HG03060 (cell line): ENCODE data around the gene RRBP1.

ENCODE experiments used
- ATAC-seq: cut with Tn5 transposase; IDR thresholded peaks from one replicate; pipeline ENCODE4 v1.9.1; 2021; ENCODE audit warnings: low read depth, moderate number of reproducible peaks; ENCODE audit not compliant: unreplicated experiment

Gene RRBP1

DNA sequence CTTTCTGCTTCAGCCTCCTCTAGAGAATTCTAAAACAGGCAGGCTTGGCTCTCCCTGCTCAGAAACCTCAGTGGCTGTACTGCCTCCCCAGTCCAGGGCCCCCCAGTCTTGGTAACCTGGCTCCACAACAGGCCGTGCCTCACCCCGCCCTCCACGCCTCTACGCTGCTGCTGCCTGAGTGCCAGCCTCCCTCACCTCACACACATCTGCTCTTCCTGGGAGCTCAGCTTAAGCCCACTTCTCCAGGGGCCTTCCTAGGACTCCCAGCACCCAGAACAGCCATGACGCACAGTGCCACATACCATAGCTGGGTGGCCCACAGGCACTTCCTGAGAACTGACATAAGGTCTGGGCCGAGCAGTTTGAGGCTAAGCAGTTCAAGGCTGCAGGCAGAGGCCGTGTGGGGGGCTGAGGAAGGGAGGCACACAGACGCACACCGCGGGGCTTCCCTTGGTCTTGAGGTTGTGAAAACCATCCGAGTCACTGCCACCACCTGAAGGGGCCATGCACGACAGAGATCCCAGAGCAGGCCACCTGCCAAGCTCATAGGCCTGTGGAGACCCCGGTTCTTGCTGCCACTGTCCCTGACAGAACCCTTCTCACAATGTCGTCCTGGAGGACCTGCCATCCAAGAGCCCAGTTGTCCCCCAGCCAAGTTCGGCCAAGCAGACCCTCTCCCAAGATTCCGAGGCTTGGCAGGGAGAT is 69.6 kb downstream of the RRBP1 start:
- no peak for ATAC-seq

DNA sequence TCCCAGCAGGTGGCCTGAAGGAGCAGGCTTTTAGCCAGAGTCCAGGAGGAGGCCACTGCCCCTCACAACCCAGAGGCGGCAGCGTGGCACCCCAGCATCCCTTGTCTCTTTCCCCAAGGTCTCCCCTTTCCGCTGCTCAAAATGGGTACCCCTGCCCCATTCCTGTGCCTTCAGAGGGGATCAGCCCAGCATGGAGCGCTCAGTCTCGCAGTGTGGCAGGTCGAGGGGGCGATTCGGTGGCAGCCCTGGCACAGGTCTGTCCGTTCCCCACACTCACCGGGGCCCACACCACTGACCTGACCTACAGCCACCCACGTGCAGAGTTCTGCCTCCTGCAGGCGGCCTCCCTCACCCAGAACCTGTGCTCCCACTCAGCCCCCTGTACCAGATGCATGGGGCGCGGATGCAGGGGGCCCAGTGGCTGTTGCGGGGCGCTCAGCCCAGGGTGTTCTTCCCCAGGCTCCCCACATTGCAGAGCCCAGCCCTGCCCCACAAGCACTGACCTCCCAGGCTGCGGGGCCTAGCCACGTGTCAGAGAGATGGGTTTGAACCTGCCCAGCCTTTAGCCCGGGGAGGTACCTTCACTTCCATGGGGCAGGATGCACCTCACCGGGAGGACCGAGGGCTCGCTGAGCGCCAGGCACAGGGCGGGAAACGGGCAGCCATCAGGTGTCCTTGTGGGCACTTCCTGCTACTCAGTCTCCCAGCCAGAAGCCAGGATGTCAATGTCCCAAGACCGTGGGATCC is 70.3 kb downstream of the RRBP1 start:
- ATAC-seq: no peak

DNA sequence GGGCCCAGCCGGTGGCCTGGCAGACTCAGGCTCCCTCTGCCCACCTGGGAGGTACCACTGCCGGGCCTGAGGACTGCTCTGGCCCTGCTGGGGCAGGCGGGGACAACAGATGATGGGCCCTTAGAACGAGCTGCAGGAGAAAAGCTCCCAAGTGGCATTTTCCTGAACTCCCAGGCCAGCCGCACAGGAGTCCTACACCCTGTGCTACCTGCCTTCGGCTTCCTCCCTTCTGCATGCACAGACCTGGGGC is 70.8 kb downstream of the RRBP1 start:
- no peak for ATAC-seq

DNA sequence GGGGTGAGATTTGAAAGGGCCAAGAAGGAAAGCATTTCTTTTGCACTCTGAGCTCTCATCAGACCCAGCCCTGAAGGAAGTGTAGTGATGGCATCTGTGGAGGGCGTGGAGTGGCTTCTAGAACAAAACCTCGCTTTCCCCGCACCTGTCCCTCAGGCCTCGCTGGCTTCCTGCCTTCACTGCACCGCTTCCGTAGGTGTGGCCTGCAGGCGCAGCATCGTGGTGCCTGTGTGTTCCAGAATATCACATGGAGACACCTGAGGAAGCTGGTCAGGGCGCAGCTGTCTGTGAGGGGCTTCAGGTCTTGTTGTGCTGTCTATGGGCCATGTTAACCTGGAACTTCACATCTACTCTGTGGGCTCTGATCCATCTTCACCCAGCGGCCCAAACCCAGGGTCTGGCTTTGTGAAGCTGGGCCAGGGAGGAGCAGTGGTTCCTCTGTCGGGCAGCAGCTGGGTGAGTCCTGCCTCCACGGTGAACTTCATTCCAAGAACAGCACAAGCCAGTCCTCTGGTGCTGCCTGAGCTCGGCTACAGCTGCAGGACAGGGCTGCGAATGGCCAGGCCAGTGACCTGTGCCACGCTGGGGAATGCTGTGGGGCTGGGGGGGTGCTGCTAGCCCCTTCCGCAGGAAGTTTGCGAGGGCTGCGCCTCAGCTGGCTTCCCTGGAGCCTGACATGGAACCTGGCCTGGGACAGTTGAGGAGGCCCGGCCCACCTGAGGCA is 71.3 kb downstream of the RRBP1 start:
- no peak for ATAC-seq

DNA sequence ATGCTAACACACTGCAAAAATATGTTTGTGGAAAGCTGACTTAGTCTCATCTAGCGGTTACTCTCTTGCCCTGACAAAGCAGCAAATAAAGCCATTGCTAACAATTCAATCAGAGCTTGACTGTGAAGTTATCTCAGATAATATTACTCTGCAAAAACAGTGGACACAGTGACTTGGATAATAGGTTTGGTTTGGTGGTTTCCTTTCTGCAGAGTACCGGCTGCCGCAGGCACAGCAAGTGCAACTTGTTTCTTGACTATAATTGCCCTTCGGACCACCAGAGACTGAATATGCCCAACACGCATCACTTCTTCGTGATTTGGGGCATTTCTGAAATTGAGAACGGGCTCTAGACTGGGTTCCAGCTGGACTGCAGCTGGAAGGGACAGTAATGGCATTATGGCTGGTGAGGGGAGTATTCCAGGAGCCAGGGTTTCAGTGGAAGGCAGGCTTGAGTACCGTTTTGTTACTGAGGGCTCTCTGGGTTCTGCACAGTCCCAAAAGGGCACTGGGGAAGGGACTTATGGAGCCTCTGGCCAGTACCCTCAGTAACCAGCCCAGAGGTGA is 72.1 kb downstream of the RRBP1 start:
- no peak for ATAC-seq

DNA sequence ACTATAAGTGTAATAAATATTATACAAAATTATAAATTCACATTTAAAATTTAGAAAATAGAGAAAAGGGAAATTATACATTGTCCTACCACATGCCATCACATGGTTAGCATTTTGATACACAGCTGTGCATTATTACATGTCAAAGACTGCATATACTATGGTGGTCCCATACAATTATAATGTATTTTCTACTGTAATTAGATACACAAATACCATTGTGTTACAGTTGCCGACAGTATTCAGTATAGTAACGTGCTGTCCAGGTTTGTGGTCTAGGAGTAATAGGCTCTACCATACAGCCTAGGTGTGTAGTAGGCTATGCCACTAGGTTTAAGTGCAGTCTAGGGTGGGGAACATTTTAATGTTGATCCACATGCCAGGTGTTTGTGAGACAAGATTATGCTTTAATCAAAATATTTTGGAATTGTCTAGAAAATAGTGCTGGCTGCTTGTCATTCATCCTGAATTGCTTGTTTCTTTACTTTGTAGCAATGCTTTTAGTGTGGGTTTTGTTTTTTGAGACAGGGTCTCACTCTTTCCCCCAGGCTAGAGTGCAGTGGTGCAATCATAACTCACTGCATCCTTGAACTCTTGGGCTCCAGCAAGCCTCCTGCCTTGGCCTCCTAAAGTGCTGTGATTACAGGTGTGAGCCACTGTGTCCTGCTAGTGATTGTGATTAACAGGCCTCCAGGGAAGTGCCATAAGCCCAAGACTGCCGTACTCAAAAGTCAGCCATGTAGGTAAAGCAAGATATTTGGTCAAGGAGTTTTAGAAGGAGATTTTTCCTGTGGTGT is 73.1 kb downstream of the RRBP1 start:
- no peak for ATAC-seq

DNA sequence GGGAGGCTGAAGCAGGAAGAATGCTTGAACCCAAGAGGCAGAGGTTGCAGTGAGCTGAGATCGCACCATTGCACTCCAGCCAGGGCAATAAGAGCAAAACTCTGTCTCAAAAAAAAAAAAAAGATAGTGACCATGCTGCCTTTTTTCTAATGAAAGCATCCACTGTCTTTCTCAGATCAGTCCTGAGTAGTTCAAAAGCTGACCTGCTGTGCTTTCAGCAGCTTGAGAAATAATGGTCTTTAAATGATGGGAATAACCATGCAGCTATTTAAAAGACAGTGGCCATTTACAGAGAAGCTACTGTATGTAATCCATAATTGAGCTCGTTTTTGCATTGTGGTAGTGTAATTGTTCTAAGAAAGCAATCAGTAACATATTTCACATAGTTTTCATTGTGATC is 76.0 kb downstream of the RRBP1 start:
- no peak for ATAC-seq

DNA sequence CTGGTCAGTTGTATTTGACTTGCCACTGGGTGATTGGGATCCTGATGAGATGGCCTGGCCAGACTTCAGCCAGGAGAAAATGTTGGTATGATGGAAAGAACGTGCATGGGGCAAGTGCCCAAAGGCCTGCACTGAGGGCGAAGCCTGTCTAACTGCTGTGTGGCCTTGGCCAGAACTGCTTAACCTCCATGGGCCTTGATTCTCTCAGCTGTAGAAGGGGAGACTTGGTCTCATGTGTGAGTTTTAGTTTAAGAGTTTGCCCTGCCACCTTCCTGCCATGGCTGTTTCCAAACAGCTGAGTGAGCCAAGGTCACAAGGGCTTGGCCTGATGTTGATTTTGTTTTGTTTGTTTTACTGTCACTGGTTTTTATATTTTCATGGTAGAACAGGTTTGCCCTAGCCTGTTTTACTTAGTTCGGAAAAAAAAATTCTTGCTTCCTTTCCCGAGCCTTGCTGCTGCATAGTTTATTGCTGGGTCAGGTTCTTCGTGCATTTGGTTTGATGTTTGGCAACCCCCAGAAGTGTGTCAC is 76.8 kb downstream of the RRBP1 start:
- ATAC-seq: no peak

DNA sequence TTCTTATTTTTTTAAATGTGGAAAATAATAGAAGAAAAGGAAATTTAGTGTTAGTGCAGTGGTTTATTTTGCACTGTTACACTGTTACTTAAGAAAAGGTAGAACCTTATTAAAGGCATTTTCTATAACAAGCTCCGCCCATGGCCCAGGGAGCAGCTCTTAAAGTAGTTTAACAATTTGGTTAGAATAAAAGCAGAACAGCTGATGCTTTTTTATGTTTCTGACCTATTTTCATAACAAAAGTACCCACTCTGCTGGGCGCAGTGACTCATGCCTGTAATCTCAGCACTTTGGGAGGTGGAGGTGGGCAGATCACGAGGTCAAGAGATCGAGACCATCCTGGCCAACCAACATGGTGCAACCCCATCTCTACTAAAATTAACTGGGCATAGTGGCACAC is 79.5 kb downstream of the RRBP1 start:
- no peak for ATAC-seq

DNA sequence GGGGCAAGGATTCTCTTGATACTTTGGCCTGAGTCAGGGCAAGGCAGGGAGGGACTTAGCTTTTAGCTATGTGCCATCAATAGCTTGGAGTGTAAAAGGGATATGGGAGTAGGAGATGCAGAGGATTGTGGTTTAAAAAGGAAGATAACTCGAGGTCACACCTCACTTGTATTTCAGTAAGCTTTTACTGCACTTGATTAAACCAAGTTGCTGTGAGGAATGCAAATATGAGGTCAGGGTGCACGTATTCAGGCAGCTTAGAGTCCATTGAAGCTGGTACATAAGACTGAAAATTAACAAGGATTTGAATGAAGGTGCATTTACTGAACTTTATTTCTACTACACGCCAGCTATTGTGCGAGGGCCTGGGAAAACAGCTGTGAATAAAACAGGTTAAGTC is 80.1 kb downstream of the RRBP1 start:
- no peak for ATAC-seq

DNA sequence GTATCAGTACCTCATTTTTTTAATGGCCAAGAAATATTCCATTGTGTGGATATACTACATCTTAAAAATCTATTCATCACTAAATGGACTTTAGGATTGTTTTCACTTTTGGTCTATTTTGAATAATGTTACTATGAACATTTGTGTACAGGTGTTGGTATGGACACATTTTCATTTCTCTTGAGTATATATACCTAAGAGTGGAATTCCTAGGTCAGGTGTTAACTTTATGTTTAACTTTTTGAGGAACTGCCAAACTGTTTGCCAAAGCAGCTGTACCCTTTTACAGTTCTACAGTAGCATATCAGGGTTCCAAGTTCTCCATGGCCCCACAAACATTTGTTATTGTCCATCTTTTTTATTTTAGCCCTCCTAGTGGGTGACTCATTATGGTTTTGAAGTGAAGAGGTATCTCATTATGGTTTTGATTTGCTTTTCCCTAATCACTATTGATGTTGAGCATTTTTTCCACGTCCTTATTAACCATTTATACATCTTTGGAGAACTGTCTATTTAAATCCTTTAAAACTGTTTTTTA is 84.0 kb downstream of the RRBP1 start:
- ATAC-seq: no peak

DNA sequence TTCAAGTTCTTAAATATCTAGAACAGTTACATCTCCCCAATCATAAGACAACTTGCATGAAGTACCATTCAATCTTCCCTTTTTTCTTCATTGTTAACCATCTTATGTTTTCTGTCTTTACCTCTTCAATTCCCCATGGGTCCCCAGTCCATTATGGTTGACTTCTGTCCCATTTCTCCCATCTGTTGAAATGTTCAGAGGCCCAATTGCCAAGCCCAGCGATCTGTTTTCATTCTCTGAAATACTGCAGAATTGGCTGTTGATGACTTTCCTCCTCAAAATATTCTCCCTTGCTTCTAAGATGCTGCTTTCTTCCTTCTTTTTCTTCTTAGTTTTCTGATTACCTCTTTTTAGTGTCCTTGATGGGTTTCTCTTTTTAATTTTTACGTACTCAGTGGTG is 86.2 kb downstream of the RRBP1 start:
- ATAC-seq: no peak

DNA sequence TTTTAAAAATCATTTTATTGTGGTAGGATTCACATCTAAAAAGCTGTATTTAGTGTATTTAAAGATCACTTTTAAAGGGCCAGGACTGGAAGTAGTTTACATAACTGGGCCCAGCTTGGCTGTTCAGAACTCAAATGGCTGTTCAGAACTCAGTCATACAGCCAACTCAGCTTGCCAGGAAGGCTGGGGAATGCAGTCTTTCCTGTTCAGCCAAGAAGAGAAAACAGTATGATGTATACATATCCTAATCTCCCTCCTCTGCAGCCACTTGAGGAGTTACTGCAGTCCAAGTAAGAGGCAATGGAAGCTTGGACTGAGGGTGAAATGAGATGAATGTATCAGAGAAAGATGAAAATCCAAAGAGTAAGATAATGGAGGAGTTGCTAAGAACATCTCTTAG is 87.6 kb downstream of the RRBP1 start:
- ATAC-seq: no peak

DNA sequence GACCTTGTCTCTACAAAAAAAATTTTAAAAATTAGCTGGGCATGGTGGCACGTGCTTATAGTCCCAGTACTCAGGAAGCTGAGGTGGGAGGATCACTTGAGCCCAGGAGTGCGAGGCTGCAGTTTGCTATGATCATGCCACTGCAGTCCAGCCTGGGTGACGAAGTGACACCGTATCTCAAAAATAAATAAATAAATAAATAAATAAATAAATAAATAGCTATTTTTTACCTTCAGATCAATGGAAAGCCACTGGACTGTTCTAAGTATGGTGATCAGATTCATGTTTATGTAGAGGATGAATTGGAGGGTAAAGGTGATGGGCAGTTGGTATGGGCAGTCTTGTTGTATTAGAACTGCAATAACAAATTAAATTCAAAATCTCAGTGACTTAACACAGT is 88.1 kb downstream of the RRBP1 start:
- no peak for ATAC-seq

DNA sequence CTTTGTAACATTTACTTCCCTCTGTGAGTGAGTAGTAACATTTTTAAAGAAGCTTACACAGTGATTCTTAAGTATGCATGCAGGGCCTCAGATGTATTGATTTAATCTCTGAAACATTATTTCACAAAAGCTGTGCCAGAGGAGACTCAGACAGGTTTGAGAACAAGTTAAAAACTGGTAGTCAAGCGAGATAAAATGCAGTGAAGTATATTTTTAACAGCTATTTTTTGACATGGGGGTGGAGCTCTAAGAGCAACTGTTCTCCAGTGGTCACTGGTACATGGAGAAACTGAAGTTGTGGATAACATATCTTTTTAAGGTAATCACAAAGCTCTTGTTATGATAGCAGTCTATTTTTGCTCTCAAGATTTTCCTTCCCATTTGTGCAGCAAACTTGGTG is 91.8 kb downstream of the RRBP1 start:
- ATAC-seq: no peak

DNA sequence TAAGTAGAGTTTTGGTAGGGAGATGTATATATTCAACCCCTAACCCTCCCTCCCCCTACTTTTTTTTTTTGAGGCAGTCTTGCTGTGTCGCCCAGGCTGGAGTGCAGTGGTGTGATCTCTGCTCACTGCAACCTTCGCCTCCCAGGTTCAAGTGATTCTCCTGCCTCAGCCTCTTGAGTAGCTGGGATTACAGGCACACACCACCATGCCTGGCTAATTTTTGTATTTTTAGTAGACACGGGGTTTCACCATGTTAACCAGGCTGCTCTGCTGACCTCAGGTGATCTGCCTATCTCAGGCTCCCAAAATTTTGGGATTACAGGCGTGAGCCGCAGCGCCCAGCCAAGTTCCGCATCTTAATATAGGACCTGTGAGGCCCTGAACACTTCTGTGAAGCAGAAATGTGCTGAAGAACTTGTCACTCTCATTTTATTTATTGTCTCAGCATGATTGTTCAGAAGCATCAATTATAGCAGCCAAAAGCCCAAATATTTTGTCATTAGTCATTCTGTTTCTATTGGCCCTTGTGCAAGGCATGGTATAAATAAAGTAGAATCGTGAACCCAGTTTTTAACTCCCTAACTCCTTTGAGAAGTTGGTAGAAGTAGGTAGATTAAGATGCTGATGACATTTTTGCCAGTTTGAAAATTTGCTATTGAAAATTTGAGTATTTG is 92.7 kb downstream of the RRBP1 start:
- ATAC-seq: no peak

DNA sequence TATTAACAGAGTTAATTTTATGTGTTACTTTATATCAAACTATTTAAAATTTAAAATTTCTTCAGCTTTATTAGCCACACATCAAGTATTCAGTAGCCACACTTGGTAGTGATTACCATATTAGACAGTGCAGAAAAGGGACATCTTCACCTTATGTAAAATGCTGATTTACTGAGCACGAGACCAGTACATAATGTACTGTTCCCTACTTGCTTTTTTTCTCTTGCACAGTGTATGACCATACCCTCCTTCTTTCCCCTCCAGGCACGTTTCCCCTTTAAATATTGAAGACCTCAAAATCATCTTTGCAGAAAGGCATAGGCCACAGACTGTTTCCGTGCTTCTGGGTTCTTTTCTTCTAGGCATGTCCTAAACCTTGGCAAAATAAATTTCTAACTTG is 94.2 kb downstream of the RRBP1 start:
- no peak for ATAC-seq

DNA sequence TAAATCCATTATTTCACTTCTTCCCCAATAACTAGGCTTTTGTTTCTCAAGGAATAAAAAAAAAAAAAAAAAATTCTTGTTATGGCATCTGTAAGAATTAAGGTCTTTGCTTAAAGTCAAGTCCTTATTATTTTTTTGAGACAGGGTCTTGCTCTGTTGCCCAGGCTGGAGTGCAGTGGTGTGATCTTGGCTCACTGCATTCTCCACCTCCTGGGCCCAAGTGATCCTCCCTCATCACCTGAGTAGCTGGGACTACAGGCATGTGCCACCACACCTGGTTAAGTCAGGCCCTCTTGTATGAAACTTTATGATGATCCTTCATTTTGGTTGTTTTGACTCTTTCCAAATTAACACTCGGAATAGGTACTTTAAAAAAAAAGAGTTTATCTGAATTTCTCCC is 94.9 kb downstream of the RRBP1 start:
- ATAC-seq: no peak

DNA sequence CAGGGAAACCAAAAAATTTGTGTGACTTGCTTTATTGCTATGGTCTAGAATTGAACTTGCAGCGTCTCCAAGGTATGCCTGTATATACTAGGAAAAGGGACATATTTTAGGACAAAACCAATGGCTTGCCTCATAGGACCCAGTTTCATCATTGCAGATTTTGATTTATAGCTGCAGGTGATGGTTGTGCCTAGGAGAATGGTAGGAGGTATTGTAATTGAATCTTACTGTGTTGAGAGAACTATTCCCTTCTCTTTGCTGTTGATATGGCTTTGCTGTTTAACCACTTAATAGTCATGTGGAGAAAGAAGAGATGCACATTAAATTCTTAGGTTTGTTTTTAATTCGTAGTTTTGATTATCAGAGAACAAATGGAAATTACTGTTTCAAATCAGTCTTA is 95.8 kb downstream of the RRBP1 start:
- no peak for ATAC-seq

DNA sequence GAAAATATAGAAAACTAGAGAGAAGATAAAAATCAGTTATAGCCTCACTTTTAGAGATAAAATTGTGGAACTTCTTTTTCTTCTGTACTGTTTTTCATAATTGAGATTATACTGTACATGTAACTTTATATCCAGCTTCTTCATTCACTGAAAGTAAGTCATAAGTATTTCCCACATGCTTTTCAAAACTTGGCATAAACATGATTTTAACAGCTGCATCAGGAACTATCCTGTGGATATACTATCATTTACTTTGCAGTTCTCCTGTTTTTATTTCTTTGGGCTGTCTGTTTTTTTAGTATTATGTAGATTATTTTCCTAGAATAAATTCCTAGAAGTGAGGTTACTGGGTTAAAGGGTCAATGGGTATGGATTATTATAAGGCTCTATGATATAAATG is 97.4 kb downstream of the RRBP1 start:
- ATAC-seq: no peak
